IPS-NIHi7 (cell line): Measurements from ENCODE around the gene NEU4.

Experiments
- DNase-seq: peaks from one replicate; pipeline ENCODE4 v3.0.0; 2012; ENCODE audit warnings: mixed read lengths; ENCODE audit errors: extremely low spot score

The NEU4 gene

GRCh38 chr2:241851325-241852115 lies 42.5 kb downstream of the NEU4 start:
- DNase-seq = no peak

GRCh38 chr2:241852116-241852980 lies 43.4 kb downstream of the NEU4 start:
- DNase-seq = no peak

- DNase-seq = no peak
These were observed 44.1 kb downstream of the NEU4 start for GRCh38 chr2:241852981-241853631.

GRCh38 chr2:241853651-241854341 lies 44.8 kb downstream of the NEU4 start:
- DNase-seq = no peak

- no peak for DNase-seq
These were observed 45.6 kb downstream of the NEU4 start for GRCh38 chr2:241854342-241855244.

GRCh38 chr2:241855245-241855887 lies 46.4 kb downstream of the NEU4 start:
- DNase-seq = no peak

- DNase-seq = no peak
These were observed 47.0 kb downstream of the NEU4 start for GRCh38 chr2:241855888-241856422.

- DNase-seq = no peak
These were observed 48.1 kb downstream of the NEU4 start for GRCh38 chr2:241857041-241857541.

- DNase-seq = no peak
These were observed 48.7 kb downstream of the NEU4 start for GRCh38 chr2:241857572-241858121.

- DNase-seq = peak; percentile 78
These were observed 49.4 kb downstream of the NEU4 start, which contains the start of gene PDCD1 for GRCh38 chr2:241858206-241859016. PDCD1 (minus strand) TSS chr2:241858894; CDS start chr2:241858838, 56 bp downstream.

- no peak for DNase-seq
These were observed 50.0 kb downstream of the NEU4 start for GRCh38 chr2:241859017-241859435.

- DNase-seq = peak; percentile 61
These were observed 50.6 kb downstream of the NEU4 start for GRCh38 chr2:241859436-241860183.

GRCh38 chr2:241860184-241861078 lies 51.4 kb downstream of the NEU4 start:
- DNase-seq = no peak

- DNase-seq = no peak
These were observed 52.3 kb downstream of the NEU4 start for GRCh38 chr2:241861264-241861663.

- no peak for DNase-seq
These were observed 53.1 kb downstream of the NEU4 start for GRCh38 chr2:241862093-241862492.

GRCh38 chr2:241862775-241863535 lies 54.0 kb downstream of the NEU4 start:
- DNase-seq = no peak
